H9 (cell line): ENCODE results near the gene JMJD8. TPM values are rescaled to one million over a fixed set of nuclear protein-coding genes. Genes with fewer than 3 reads are reported as not detected.
A peak's percentile ranks its signal among the peaks of the same experiment; 100 is the strongest.

ENCODE experiments used
- DNase-seq: peaks from one replicate; pipeline ENCODE4 v3.0.0-alpha.2; 2017
- H2AFZ ChIP-seq: one replicate; pipeline ENCODE4 v1.6.1; 2013; ENCODE audit warnings: mild to moderate bottlenecking, low read length, control low read depth, moderate library complexity
- H2AK5ac ChIP-seq: 2 replicates; pipeline ENCODE4 v1.6.1; 2013; ENCODE audit warnings: low read length, control low read depth, mixed read lengths; ENCODE audit not compliant: insufficient read length
- H2BK120ac ChIP-seq: one replicate; pipeline ENCODE4 v1.6.1; 2013; ENCODE audit warnings: low read depth, mild to moderate bottlenecking, low read length, control low read depth, inconsistent platforms; ENCODE audit not compliant: poor library complexity, severe bottlenecking
- H2BK12ac ChIP-seq: 2 replicates; pipeline ENCODE4 v1.6.1; 2013; ENCODE audit warnings: low read length, control low read depth, mixed read lengths, low read depth; ENCODE audit not compliant: insufficient read length
- H2BK15ac ChIP-seq: 2 replicates; pipeline ENCODE4 v1.6.1; 2013; ENCODE audit warnings: low read depth, low read length, control low read depth
- H2BK20ac ChIP-seq: one replicate; pipeline ENCODE4 v1.6.1; 2013; ENCODE audit warnings: low read depth, mild to moderate bottlenecking, low read length, control low read depth, inconsistent platforms; ENCODE audit not compliant: poor library complexity, severe bottlenecking
- H2BK5ac ChIP-seq: 2 replicates; pipeline ENCODE4 v1.6.1; 2013; ENCODE audit warnings: low read length, control low read depth, mixed read lengths; ENCODE audit not compliant: insufficient read length
- H3K14ac ChIP-seq: 2 replicates; pipeline ENCODE4 v1.6.1; 2013; ENCODE audit warnings: low read length, control low read depth; ENCODE audit not compliant: insufficient read depth
- H3K18ac ChIP-seq: 2 replicates; pipeline ENCODE4 v1.6.1; 2013; ENCODE audit warnings: low read depth, mild to moderate bottlenecking, mixed read lengths, low read length, control low read depth; ENCODE audit not compliant: insufficient read length
- H3K23ac ChIP-seq: 2 replicates; pipeline ENCODE4 v1.6.1; 2013; ENCODE audit warnings: low read length, control low read depth, mixed read lengths, low read depth; ENCODE audit not compliant: insufficient read length
- H3K23me2 ChIP-seq: 2 replicates; pipeline ENCODE4 v1.6.1; 2013; ENCODE audit warnings: low read depth, mild to moderate bottlenecking, mixed read lengths, low read length, control low read depth; ENCODE audit not compliant: insufficient read length, poor library complexity, severe bottlenecking
- H3K27ac ChIP-seq: 2 replicates; pipeline ENCODE4 v1.5.1; 2013; ENCODE audit warnings: low read length, control low read depth, mixed read lengths, low read depth; ENCODE audit not compliant: insufficient read length
- H3K27me3 ChIP-seq: 2 replicates; pipeline ENCODE4 v1.6.1; 2013; ENCODE audit warnings: low read length, control low read depth, inconsistent platforms; ENCODE audit not compliant: insufficient read depth
- H3K4ac ChIP-seq: 2 replicates; pipeline ENCODE4 v1.6.1; 2013; ENCODE audit warnings: low read depth, mild to moderate bottlenecking, control low read depth, inconsistent platforms, low read length, moderate library complexity
- H3K4me1 ChIP-seq: 2 replicates; pipeline ENCODE4 v1.6.1; 2013; ENCODE audit warnings: low read length, control low read depth, inconsistent platforms; ENCODE audit not compliant: insufficient read depth
- H3K4me2 ChIP-seq: 2 replicates; pipeline ENCODE4 v1.6.1; 2013; ENCODE audit warnings: low read length, control low read depth, mixed read lengths; ENCODE audit not compliant: insufficient read length, insufficient read depth
- H3K56ac ChIP-seq: 2 replicates; pipeline ENCODE4 v1.6.1; 2013; ENCODE audit warnings: low read depth, mild to moderate bottlenecking, mixed read lengths, low read length, control low read depth; ENCODE audit not compliant: insufficient read length
- H3K79me1 ChIP-seq: 2 replicates; pipeline ENCODE4 v1.6.1; 2013; ENCODE audit warnings: low read depth, mild to moderate bottlenecking, moderate library complexity, low read length, control low read depth, inconsistent platforms; ENCODE audit not compliant: insufficient read depth, poor library complexity, severe bottlenecking
- H3K79me2 ChIP-seq: 2 replicates; pipeline ENCODE4 v1.6.1; 2013; ENCODE audit warnings: low read length, control low read depth, inconsistent platforms; ENCODE audit not compliant: insufficient read depth
- H3K9ac ChIP-seq: 2 replicates; pipeline ENCODE4 v1.6.1; 2013; ENCODE audit warnings: low read length, control low read depth, mixed read lengths; ENCODE audit not compliant: insufficient read length; ENCODE audit errors: extremely low read depth
- H3K9me3 ChIP-seq: one replicate; pipeline ENCODE4 v1.6.1; 2013; ENCODE audit warnings: low read depth, low read length, inconsistent platforms; ENCODE audit not compliant: control insufficient read depth
- H3T11ph ChIP-seq: one replicate; pipeline ENCODE4 v1.6.1; 2013; ENCODE audit warnings: mild to moderate bottlenecking, low read length, control low read depth, inconsistent platforms
- H4K20me1 ChIP-seq: one replicate; pipeline ENCODE4 v1.6.1; 2013; ENCODE audit not compliant: control insufficient read depth, insufficient read length, insufficient read depth
- H4K5ac ChIP-seq: 2 replicates; pipeline ENCODE4 v1.6.1; 2013; ENCODE audit warnings: low read depth, mild to moderate bottlenecking, mixed read lengths, low read length, control low read depth; ENCODE audit not compliant: insufficient read length
- H4K8ac ChIP-seq: replicated peaks from 2 replicates; pipeline ENCODE4 v1.6.1; 2013; ENCODE audit warnings: low read length, control low read depth, mixed read lengths, low read depth; ENCODE audit not compliant: insufficient read length
- H4K91ac ChIP-seq: 2 replicates; pipeline ENCODE4 v1.6.1; 2013; ENCODE audit warnings: low read depth, mild to moderate bottlenecking, moderate library complexity, mixed read lengths, low read length, control low read depth; ENCODE audit not compliant: insufficient read length
- H3K27ac Mint-ChIP-seq, 3 experiments: 2 replicates in 2 of 3; 3 replicates in 1 of 3; pipeline ENCODE4 v1.8.0; 2020 to 2021; ENCODE audit warnings: mixed read lengths in 3 of 3, mild to moderate bottlenecking in 1 of 3, moderate library complexity in 1 of 3
- H3K27me3 Mint-ChIP-seq: 2 replicates; pipeline ENCODE4 v1.8.0; 2021; ENCODE audit warnings: low read depth, mild to moderate bottlenecking, moderate library complexity, mixed read lengths
- H3K36me3 Mint-ChIP-seq, 3 experiments: 2 replicates in 2 of 3; 3 replicates in 1 of 3; pipeline ENCODE4 v1.8.0; 2020 to 2021; ENCODE audit warnings: low read depth in 3 of 3, mixed read lengths in 3 of 3; ENCODE audit not compliant: insufficient read depth in 1 of 3
- H3K4me1 Mint-ChIP-seq, 2 experiments: 2 replicates each; pipeline ENCODE4 v1.8.0; 2020; ENCODE audit warnings: mixed read lengths in 2 of 2
- H3K4me3 Mint-ChIP-seq, 2 experiments: 2 replicates in 1 of 2; 3 replicates in 1 of 2; pipeline ENCODE4 v1.8.0; 2020 to 2021; ENCODE audit warnings: mild to moderate bottlenecking in 2 of 2, mixed read lengths in 2 of 2, moderate library complexity in 1 of 2
- H3K9me3 Mint-ChIP-seq, 2 experiments: 2 replicates in 1 of 2; 3 replicates in 1 of 2; pipeline ENCODE4 v1.8.0; 2020; ENCODE audit warnings: mild to moderate bottlenecking in 2 of 2, mixed read lengths in 2 of 2, moderate library complexity in 1 of 2
- CTCF ChIP-seq: fragments of 200-600 bp; sonication (generic); conservative IDR thresholded peaks from 3 replicates; pipeline ENCODE4 v1.8.0; 2021; ENCODE audit warnings: antibody characterized with exemption, mild to moderate bottlenecking
- WGBS: extraction: QIAGEN DNeasy Blood & Tissue Kit; methylation state at CpG from one replicate; pipeline ENCODE4 v1.1.7; 2013; ENCODE audit warnings: missing lambda C conversion rate, low lambda C conversion rate, mixed read lengths; ENCODE audit not compliant: insufficient read length; ENCODE audit errors: extremely low coverage; 5-methylcytosine and 5-hydroxymethylcytosine counted together
- total RNA-seq: library from RNA; stranded (reverse); gene quantifications from 2 replicates; pipeline ENCODE4 v1.2.1, GENCODE V29; 2021

The JMJD8 gene
- total RNA-seq, 1 experiment from 2014 or later = 52.7 TPM

- Mint-ChIP-seq H3K4me3 (peak within 1 kb of the TSS; percentile 69 to 79), H3K9me3 (no peaks in the 10 kb centered on the region), H3K4me1 (peaks cover 14 to 22% of the 10 kb centered on the region in 2 experiments), H3K36me3 (peaks cover 8 to 18% (median 17%) of the 10 kb centered on the region in 3 experiments; a peak in 6 of 7 replicates), H3K27me3 (peaks cover 3% of the 10 kb centered on the region; the same call in 1 of the 2 replicates), H3K27ac (peak within 1 kb of the TSS in 2 of 3 experiments; percentile 11 to 57; a peak in 2 of 7 replicates)
- H2BK5ac ChIP-seq = no peak within 1 kb of the TSS
- H4K91ac ChIP-seq = no peak within 1 kb of the TSS
- H3K4me1 ChIP-seq = no peaks in the 10 kb centered on the region
- no peak within 1 kb of the TSS for H3K56ac ChIP-seq
- H3K9me3 ChIP-seq = no peaks in the 10 kb centered on the region
- no peak for TF ChIP-seq CTCF
- H2BK12ac ChIP-seq = no peak within 1 kb of the TSS
- H3K23ac ChIP-seq = no peak within 1 kb of the TSS
- no peak within 1 kb of the TSS for H4K8ac ChIP-seq
- H3K27ac ChIP-seq = no peak within 1 kb of the TSS
- no peak within 1 kb of the TSS for H3K4ac ChIP-seq
- H3T11ph ChIP-seq = no peak within 1 kb of the TSS
- H3K14ac ChIP-seq = 0 out of 2 replicates have a peak within 1 kb of the TSS, but pooled peaks have one; percentile 6
- no peak within 1 kb of the TSS for H3K9ac ChIP-seq
- H3K79me2 ChIP-seq = no peaks in the 10 kb centered on the region
- no CpG with 5 or more reads among the region's 73 CpGs for WGBS
- H2AK5ac ChIP-seq = no peak within 1 kb of the TSS
- H3K4me2 ChIP-seq = peak within 1 kb of the TSS; percentile 53
- peak; percentile 83 for DNase-seq
- no peaks in the 10 kb centered on the region for H4K20me1 ChIP-seq
- no peak within 1 kb of the TSS for H2BK15ac ChIP-seq
- H4K5ac ChIP-seq = no peak within 1 kb of the TSS
- H2BK120ac ChIP-seq = no peak within 1 kb of the TSS
- H3K23me2 ChIP-seq = peaks cover 9% of the 10 kb centered on the region
- no peaks in the 10 kb centered on the region for H3K79me1 ChIP-seq
- H2AFZ ChIP-seq = no peak within 1 kb of the TSS
- no peaks in the 10 kb centered on the region for H3K27me3 ChIP-seq
- H2BK20ac ChIP-seq = no peak within 1 kb of the TSS
- no peak within 1 kb of the TSS for H3K18ac ChIP-seq
Observed at GRCh38 chr16:674968-675883, 8.9 kb downstream of the JMJD8 start, which contains the start of gene RHBDL1. Gene RHBDL1 (plus strand): TSS chr16:675671. CDS start chr16:675791, 120 bp downstream.
